ENCODE data around the gene BMPR1A. TPM values are rescaled to one million over a fixed set of nuclear protein-coding genes. Genes with fewer than 3 reads are reported as not detected.

Gene BMPR1A
- total and polyA plus RNA-seq, 2 experiments from 2014 or later = 14.2 to 82.5 TPM

DNA sequence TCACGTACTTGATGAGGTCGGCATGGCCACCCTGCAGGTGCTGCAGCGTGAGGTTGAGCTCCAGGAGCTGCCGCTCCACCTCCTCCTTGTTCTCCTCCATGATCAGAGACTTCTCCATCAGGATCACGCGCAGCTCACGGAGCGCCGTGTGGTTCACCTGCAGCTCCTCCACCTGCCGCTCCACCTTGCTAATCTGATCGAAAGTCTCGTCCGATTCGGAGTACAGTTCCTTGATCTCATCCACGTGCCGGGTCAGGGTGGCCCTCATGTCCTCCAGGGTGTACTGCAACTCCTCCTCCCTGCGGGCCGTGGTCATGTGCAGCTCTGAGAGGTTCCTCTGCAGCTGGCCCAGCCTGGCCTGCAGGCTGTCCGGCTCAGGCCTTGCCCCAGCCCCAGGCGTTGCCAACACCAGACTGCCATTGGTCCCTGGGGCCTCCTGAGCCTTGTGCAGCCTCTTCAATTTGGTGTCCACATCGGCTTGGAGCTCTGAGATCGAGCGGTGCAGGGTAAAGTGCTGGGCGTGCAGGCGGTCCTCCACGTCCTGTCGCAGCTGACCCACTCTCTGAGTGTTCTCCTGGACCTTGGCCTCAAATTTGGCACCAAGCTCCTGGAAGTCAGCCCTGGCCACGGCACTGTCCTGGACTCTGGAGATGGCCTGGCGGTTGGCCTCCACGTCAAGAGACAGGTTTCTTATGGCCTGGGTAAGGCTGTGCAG, 187.1 kb downstream of the BMPR1A start:
- Mint-ChIP-seq H3K4me3 (no peak overlapping the region), H3K27me3 (ENCODE audit: insufficient read depth, low read depth, poor library complexity) (peaks cover 33% of the 10 kb centered on the region), H3K4me1 (peaks cover 15% of the 10 kb centered on the region), H3K9me3 (peaks cover 3% of the 10 kb centered on the region; the same call in 2 of the 3 replicates), H3K36me3 (ENCODE audit: low read depth) (0 out of 3 replicates have a peak, but pooled peaks cover 4% of the 10 kb centered on the region), H3K27ac (no peak overlapping the region)
- DNase-seq (ENCODE audit: low spot score) (no peak), ATAC-seq (no peak)
- H3K79me2 ChIP-seq (replicated peaks; ENCODE audit: insufficient read depth) = no peaks in the 10 kb centered on the region
- no peak overlapping the region for H3K4me2 ChIP-seq
- no peak overlapping the region for H3K27ac ChIP-seq (ENCODE audit: low read depth)
- no peaks in the 10 kb centered on the region for H4K20me1 ChIP-seq (replicated peaks; ENCODE audit: insufficient read depth)
- H2AFZ ChIP-seq = peak overlapping the region; percentile 59; the same call in 1 of the 2 replicates
- H3K27me3 ChIP-seq (ENCODE audit: insufficient read depth) = peaks cover 8% of the 10 kb centered on the region; the same call in 1 of the 2 replicates
- TF ChIP-seq ZNF114 (CRISPR knock-in tag; IDR thresholded peaks at IDR 0.05) (no peak), CREB1 (CRISPR knock-in tag; IDR thresholded peaks at IDR 0.05; ENCODE audit: low read depth) (no peak), ETS1 (IDR thresholded peaks at IDR 0.05) (no peak), REST (IDR thresholded peaks at IDR 0.05; ENCODE audit: unreplicated experiment) (no peak), EZH2 (IDR thresholded peaks at IDR 0.05; ENCODE audit: low read depth, unreplicated experiment) (no peak), JUNB (IDR thresholded peaks at IDR 0.05; ENCODE audit: unreplicated experiment) (no peak), NANOG (IDR thresholded peaks at IDR 0.05; ENCODE audit: borderline replicate concordance) (no peak), EZH2phosphoT487 (IDR thresholded peaks at IDR 0.05; ENCODE audit: unreplicated experiment) (no peak)
- TF ChIP-seq, protein P1, sequence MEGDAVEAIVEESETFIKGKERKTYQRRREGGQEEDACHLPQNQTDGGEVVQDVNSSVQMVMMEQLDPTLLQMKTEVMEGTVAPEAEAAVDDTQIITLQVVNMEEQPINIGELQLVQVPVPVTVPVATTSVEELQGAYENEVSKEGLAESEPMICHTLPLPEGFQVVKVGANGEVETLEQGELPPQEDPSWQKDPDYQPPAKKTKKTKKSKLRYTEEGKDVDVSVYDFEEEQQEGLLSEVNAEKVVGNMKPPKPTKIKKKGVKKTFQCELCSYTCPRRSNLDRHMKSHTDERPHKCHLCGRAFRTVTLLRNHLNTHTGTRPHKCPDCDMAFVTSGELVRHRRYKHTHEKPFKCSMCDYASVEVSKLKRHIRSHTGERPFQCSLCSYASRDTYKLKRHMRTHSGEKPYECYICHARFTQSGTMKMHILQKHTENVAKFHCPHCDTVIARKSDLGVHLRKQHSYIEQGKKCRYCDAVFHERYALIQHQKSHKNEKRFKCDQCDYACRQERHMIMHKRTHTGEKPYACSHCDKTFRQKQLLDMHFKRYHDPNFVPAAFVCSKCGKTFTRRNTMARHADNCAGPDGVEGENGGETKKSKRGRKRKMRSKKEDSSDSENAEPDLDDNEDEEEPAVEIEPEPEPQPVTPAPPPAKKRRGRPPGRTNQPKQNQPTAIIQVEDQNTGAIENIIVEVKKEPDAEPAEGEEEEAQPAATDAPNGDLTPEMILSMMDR (conservative IDR thresholded peaks at IDR 0.05; ENCODE audit: low read depth in 2 of 2) = no peak
- H3K4me1 ChIP-seq (ENCODE audit: insufficient read depth) = peaks cover 6% of the 10 kb centered on the region; the same call in 1 of the 2 replicates
- H3K4me3 ChIP-seq = no peak overlapping the region
- no peaks in the 10 kb centered on the region for H3K36me3 ChIP-seq (ENCODE audit: insufficient read depth)
- H3F3A ChIP-seq (replicated peaks; ENCODE audit: low read depth) = no peaks in the 10 kb centered on the region
- H3K9me2 ChIP-seq (ENCODE audit: insufficient read depth) = no peaks in the 10 kb centered on the region
